K562 (cell line): ENCODE data around the gene PIP4K2C. TPM values are rescaled to one million over a fixed set of nuclear protein-coding genes. Genes with fewer than 3 reads are reported as not detected.

Source experiments
- ATAC-seq: fragments of 200-7000 bp; cut with Tn5 transposase; 3 replicates; pipeline ENCODE4 v1.9.1; 2020; ENCODE audit warnings: moderate library complexity
- BruUV-seq: library from RNA; stranded (reverse); fragments of 400-500 nt; replicated peaks from 2 replicates; lab custom pipeline; 2021; lab: Mats Ljungman, UMichigan
- CTCF ChIA-PET: fragments of 300-600 bp; formaldehyde crosslinking; extraction: SDS; loops from one replicate; lab custom pipeline; 2021; ENCODE audit warnings: low intra/inter-chr PET ratio; lab: Yijun Ruan, JAX
- POLR2A ChIA-PET: fragments of 300-600, 350-650 bp; sonication (Branson Sonifier 250); formaldehyde crosslinking; extraction: SDS; loops from one replicate; lab custom pipeline; 2021; ENCODE audit warnings: antibody characterized with exemption, inconsistent platforms; lab: Yijun Ruan, JAX
- DNase-seq, 4 experiments: peaks; one replicate each; pipeline versions ENCODE4 v3.0.0 to v3.0.0-alpha.2; 2011 to 2018; ENCODE audit warnings: low spot score in 3 of 4, mixed read lengths in 3 of 4; ENCODE audit errors: extremely low read depth in 1 of 4
- FAIRE-seq: peaks from 2 replicates; lab custom pipeline; 2011; peaks lifted over from hg19 to GRCh38; lab: Jason Lieb, UNC
- H2AFZ ChIP-seq: 2 replicates; pipeline ENCODE4 v1.6.0; 2011; ENCODE audit warnings: low read depth, low read length, control low read depth, inconsistent platforms
- H3K27ac ChIP-seq: fragments of 200-600 bp; 3 replicates; pipeline ENCODE4 v1.8.0; 2011; ENCODE audit warnings: low read depth, mild to moderate bottlenecking, control low read depth, inconsistent platforms, low read length, moderate library complexity, mixed read lengths; ENCODE audit errors: extremely low read depth
- H3K27me3 ChIP-seq, 2 experiments: fragments of 300-600 bp in 1 of 2; 2 replicates in 1 of 2; 3 replicates in 1 of 2; pipeline versions ENCODE4 v1.6.0 to v1.8.0; 2011; ENCODE audit warnings: inconsistent platforms in 2 of 2, low read length in 2 of 2, mild to moderate bottlenecking in 1 of 2, mixed read lengths in 1 of 2, moderate library complexity in 1 of 2; ENCODE audit not compliant: control insufficient read depth in 2 of 2, insufficient read depth in 2 of 2
- H3K36me3 ChIP-seq: fragments of 300-600 bp; 3 replicates; pipeline ENCODE4 v1.8.0; 2011; ENCODE audit warnings: mild to moderate bottlenecking, low read length, inconsistent platforms; ENCODE audit not compliant: control insufficient read depth, insufficient read depth
- H3K4me1 ChIP-seq, 2 experiments: fragments of 200-600 bp in 1 of 2; replicated peaks in 1 of 2; 2 replicates in 1 of 2; 3 replicates in 1 of 2; pipeline versions ENCODE4 v1.5.1 to v1.8.0; 2011; ENCODE audit warnings: inconsistent platforms in 2 of 2, low read length in 2 of 2, mild to moderate bottlenecking in 1 of 2, mixed read lengths in 1 of 2, moderate library complexity in 1 of 2; ENCODE audit not compliant: control insufficient read depth in 2 of 2, insufficient read depth in 2 of 2
- H3K4me2 ChIP-seq: 2 replicates; pipeline ENCODE4 v1.6.1; 2011; ENCODE audit warnings: low read length, control low read depth, inconsistent platforms, mixed read lengths; ENCODE audit not compliant: insufficient read depth
- H3K4me3 ChIP-seq: fragments of 200-600 bp; sonication (generic), shearing (Covaris generic); 2 replicates; pipeline ENCODE4 v1.5.1; 2016; ENCODE audit warnings: control low read depth, inconsistent platforms
- H3K79me2 ChIP-seq: fragments of 200-600 bp; 3 replicates; pipeline ENCODE4 v1.8.0; 2011; ENCODE audit warnings: low read length, inconsistent platforms; ENCODE audit not compliant: control insufficient read depth, insufficient read depth
- H3K9ac ChIP-seq, 2 experiments: 2 replicates each; pipeline versions ENCODE4 v1.6.0 to v1.6.1; 2011; ENCODE audit warnings: low read depth in 2 of 2, low read length in 2 of 2, control low read depth in 1 of 2, inconsistent platforms in 1 of 2, mild to moderate bottlenecking in 1 of 2, mixed read lengths in 1 of 2; ENCODE audit not compliant: insufficient read depth in 1 of 2
- H3K9me1 ChIP-seq: one replicate; pipeline ENCODE4 v1.6.0; 2011; ENCODE audit warnings: inconsistent platforms, mild to moderate bottlenecking, low read length, moderate library complexity; ENCODE audit not compliant: control insufficient read depth, insufficient read depth
- H3K9me3 ChIP-seq: replicated peaks from 2 replicates; pipeline ENCODE4 v1.5.1; 2011; ENCODE audit warnings: low read depth, low read length, inconsistent platforms; ENCODE audit not compliant: control insufficient read depth, insufficient read depth
- H4K20me1 ChIP-seq: replicated peaks from 2 replicates; pipeline ENCODE4 v1.6.1; 2011; ENCODE audit warnings: low read length, inconsistent platforms, mixed read lengths; ENCODE audit not compliant: control insufficient read depth, insufficient read depth
- ADNP ChIP-seq: fragments of 200-800 bp; sonication (Bioruptor generic); IDR thresholded peaks from 2 replicates; pipeline ENCODE4 v1.6.1; 2016; ENCODE audit warnings: missing genetic modification characterization, missing compliant biosample characterization
- ARID1B ChIP-seq: fragments of 450-650 bp; IDR thresholded peaks from 2 replicates; pipeline ENCODE4 v1.6.1; 2016; ENCODE audit warnings: antibody characterized with exemption, mild to moderate bottlenecking, inconsistent platforms
- ERF ChIP-seq: fragments of 450-650 bp; formaldehyde crosslinking; IDR thresholded peaks from 2 replicates; pipeline ENCODE4 v1.4.0; 2020; ENCODE audit warnings: mild to moderate bottlenecking, mixed read lengths
- L3MBTL2 ChIP-seq: fragments of 450-650 bp; IDR thresholded peaks from 2 replicates; pipeline ENCODE4 v1.6.1; 2016; ENCODE audit warnings: mild to moderate bottlenecking, moderate library complexity
- MCM5 ChIP-seq: fragments of 450-650 bp; IDR thresholded peaks from 2 replicates; pipeline ENCODE4 v1.6.1; 2016; ENCODE audit warnings: low read depth
- MEF2D ChIP-seq: conservative IDR thresholded peaks from 2 replicates; pipeline ENCODE4 v1.6.1; 2016; ENCODE audit warnings: low read depth, missing genetic modification characterization, missing compliant biosample characterization
- MXI1 ChIP-seq: IDR thresholded peaks from 2 replicates; pipeline ENCODE4 v1.6.1; 2011; ENCODE audit warnings: low read depth, mild to moderate bottlenecking, improper control_type of control experiment, low read length
- NFRKB ChIP-seq: fragments of 450-650 bp; IDR thresholded peaks from 2 replicates; pipeline ENCODE4 v1.6.1; 2016; ENCODE audit warnings: low read depth
- NR4A1 ChIP-seq, 2 experiments: fragments of 250-450 bp in 1 of 2; fragments of 450-650 bp in 1 of 2; sonication (Bioruptor Pico) in 1 of 2; IDR thresholded peaks; 2 replicates each; pipeline versions ENCODE4 v1.4.0 to v1.6.1; 2016 to 2020; ENCODE audit warnings: mild to moderate bottlenecking in 2 of 2, missing compliant biosample characterization in 1 of 2, missing genetic modification characterization in 1 of 2, moderate library complexity in 1 of 2
- PHF8 ChIP-seq: fragments of 200-600 bp; sonication (generic); IDR thresholded peaks from 2 replicates; pipeline ENCODE4 v1.6.1; 2012; ENCODE audit warnings: mixed run types, mild to moderate bottlenecking, inconsistent platforms, low read length, moderate library complexity, borderline replicate concordance
- RBFOX2 ChIP-seq: fragments of 200-400 bp; formaldehyde crosslinking; IDR thresholded peaks from 2 replicates; pipeline ENCODE4 v1.6.1; 2017; ENCODE audit warnings: low read depth, mild to moderate bottlenecking, low read length, moderate library complexity
- RUNX1 ChIP-seq: sonication (generic); IDR thresholded peaks from 2 replicates; pipeline ENCODE4 v1.6.1; 2016; ENCODE audit warnings: antibody characterized with exemption, low read depth
- SAP30 ChIP-seq: fragments of 200-600 bp; sonication (generic); IDR thresholded peaks from 2 replicates; pipeline ENCODE4 v1.6.1; 2012; ENCODE audit warnings: borderline replicate concordance, low read depth, mild to moderate bottlenecking, moderate library complexity, low read length, control low read depth, inconsistent platforms; ENCODE audit not compliant: insufficient read depth, poor library complexity, severe bottlenecking
- SMAD1 ChIP-seq: fragments of 150-350 bp; IDR thresholded peaks from 2 replicates; pipeline ENCODE4 v1.6.1; 2014; ENCODE audit warnings: low read length, low read depth; ENCODE audit not compliant: partially characterized antibody
- U2AF2 ChIP-seq: fragments of 200-400 bp; formaldehyde crosslinking; optimal IDR thresholded peaks from 2 replicates; pipeline ENCODE3; 2017; ENCODE audit warnings: low read depth, mild to moderate bottlenecking, low read length
- ZC3H4 ChIP-seq: sonication (generic); formaldehyde crosslinking; IDR thresholded peaks from 2 replicates; pipeline ENCODE4 v1.9.0; 2021; ENCODE audit warnings: missing genetic modification reagents, borderline replicate concordance
- ZEB2 ChIP-seq: fragments of 450-650 bp; IDR thresholded peaks from 2 replicates; pipeline ENCODE4 v1.6.1; 2016
- ZFX ChIP-seq: sonication (generic); formaldehyde crosslinking; IDR thresholded peaks from 2 replicates; pipeline ENCODE4 v1.8.0; 2022; ENCODE audit warnings: mild to moderate bottlenecking, missing genetic modification reagents, moderate library complexity
- ZNF57 ChIP-seq: fragments of 450-650 bp; formaldehyde crosslinking; IDR thresholded peaks from 2 replicates; pipeline ENCODE4 v1.4.0; 2020; ENCODE audit warnings: mild to moderate bottlenecking, moderate library complexity
- WGBS: fragments of 100-300 bp; shearing (Covaris generic); methylation state at CpG from one replicate; pipeline ENCODE4 v1.1.6; 2016; ENCODE audit warnings: low coverage, mixed read lengths; ENCODE audit not compliant: insufficient coverage; ENCODE audit errors: missing lambda C conversion rate; 5-methylcytosine and 5-hydroxymethylcytosine counted together
- in situ Hi-C: fragments of 300-500 bp; cut with MboI; formaldehyde crosslinking; loops from 4 replicates; pipeline ENCODE4 v1.15.0; 2018; ENCODE audit warnings: inconsistent platforms, mixed read lengths
- intact Hi-C: fragments of 100-400 bp; cut with micrococcal nuclease; formaldehyde crosslinking; loops from 2 replicates; pipeline ENCODE4 v1.14.2; 2022
- polyA plus RNA-seq, 8 experiments: library from polyadenylated mRNA; depleted of rRNA in 4 of 8; stranded (reverse) in 5 of 8; unstranded in 3 of 8; fragments of >200 nt; fragmentation: Nextera tagmentation in 2 of 8; fragmentation: Illumina TruSeq in 1 of 8; extraction: Ambion mirVana in 2 of 8; extraction: Trizol in 1 of 8; gene quantifications; 2 replicates each; pipeline versions ENCODE4 v1.2.1 to v1.2.3, GENCODE V29; 2011 to 2014; ENCODE audit warnings: inconsistent platforms in 1 of 8, missing spikeins in 1 of 8
- total RNA-seq, 7 experiments: library from RNA; depleted of rRNA in 6 of 7; stranded (reverse); fragments of >200 nt in 6 of 7; fragmentation: Illumina TruSeq in 2 of 7; extraction: Trizol in 2 of 7; gene quantifications; 2 replicates each; pipeline versions ENCODE4 v1.2.1 to v1.2.3, GENCODE V29; 2011 to 2021; ENCODE audit warnings: low replicate concordance in 1 of 7
- TF ChIP-seq, protein P1 (sequence below): sonication (generic); formaldehyde crosslinking; IDR thresholded peaks from 2 replicates; pipeline ENCODE4 v1.8.0; 2022; ENCODE audit warnings: mild to moderate bottlenecking, missing genetic modification reagents
- TF ChIP-seq, protein P2 (sequence below): sonication (generic); IDR thresholded peaks from 2 replicates; pipeline ENCODE4 v1.6.1; 2016

Gene PIP4K2C
- total and polyA plus RNA-seq, 9 of the 15 experiments (the other 6 are each of a cell fraction or from before 2014, with no cell fraction given): 9.0 to 41.4 (median 18.3) TPM

DNA sequence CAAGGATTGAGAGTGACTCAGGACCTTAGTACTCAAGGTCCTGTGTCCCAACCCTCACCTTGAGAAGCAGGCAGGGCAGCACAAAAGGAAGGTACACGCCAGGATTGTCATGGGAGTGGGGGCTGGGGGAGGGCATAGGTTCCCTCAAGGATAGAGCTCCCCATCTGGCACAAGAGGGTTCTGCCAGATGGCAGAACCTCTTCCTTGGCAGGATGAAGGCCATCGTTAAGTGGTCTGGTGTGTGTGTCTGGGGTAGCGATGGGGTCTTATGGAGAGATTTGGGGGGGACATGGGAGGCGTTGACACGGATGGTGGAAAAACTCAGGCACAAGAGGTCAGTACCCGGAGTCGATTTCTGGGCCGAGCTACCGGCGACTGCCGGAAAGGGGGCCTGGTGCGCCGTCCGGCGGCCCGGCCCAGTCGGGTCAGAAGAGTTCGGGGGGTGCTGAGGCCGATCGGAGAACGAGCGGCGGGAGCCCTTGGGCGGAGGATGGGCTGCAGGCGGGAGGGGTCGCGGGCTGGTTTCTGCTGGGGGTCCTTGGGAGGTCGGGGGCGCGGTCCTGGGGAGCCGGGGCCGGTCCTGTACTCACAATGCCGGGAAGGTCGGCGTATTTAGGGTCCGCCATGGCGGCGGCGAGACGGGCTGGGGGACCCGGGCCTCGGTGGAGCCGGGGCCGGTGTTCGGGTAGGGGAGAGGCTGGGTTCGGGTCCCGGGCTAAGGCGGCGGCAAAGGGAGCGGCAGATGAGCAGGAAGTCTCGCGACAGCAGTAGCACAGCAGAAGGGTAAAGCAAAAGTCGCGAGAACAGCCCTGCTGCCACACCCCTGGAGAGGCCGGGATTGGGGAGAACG is 44.3 kb upstream of the PIP4K2C start, which contains the start of gene DCTN2:
DCTN2 (minus strand) TSS at position 755 of the 850 bp plus-strand sequence; CDS start at position 626, 129 bp downstream.
- DNase-seq: peak; percentile 93 to 98 (median 95)
- Histone ChIP-seq H3K27me3 (no peaks in the 10 kb centered on the region), H3K9me1 (no peaks in the 10 kb centered on the region), H3K79me2 (peaks cover 56% of the 10 kb centered on the region), H2AFZ (peak within 1 kb of the TSS; percentile 85), H3K4me1 (peaks cover 37 to 49% of the 10 kb centered on the region in 2 experiments), H3K4me3 (peak within 1 kb of the TSS; percentile 93), H3K9me3 (no peaks in the 10 kb centered on the region), H3K4me2 (peak within 1 kb of the TSS; percentile 97), H3K27ac (peak within 1 kb of the TSS; percentile 84), H3K9ac (peak within 1 kb of the TSS; percentile 94 to 98), H3K36me3 (peaks cover 40% of the 10 kb centered on the region), H4K20me1 (no peaks in the 10 kb centered on the region)
- peak; percentile 97 for FAIRE-seq
- POLR2A ChIA-PET: interaction anchor here (0.6 to 4.4 kb wide), 22 partner anchors 8 to 1637 kb away, joined by 3 to 53 read pairs (median 4); partner anchors contain the start of gene DDIT3
- CTCF ChIA-PET: no interaction called here
- WGBS: 2% methylated on average over 47 of the region's 56 CpGs
- BruUV-seq: no TSS peak
- intact Hi-C loops (loop anchor here (1.0 kb wide), 1 partner anchor 24 kb away; the partner anchor contains the start of gene MBD6), in situ Hi-C loops (no loop called here)
- peak; percentile 87 for ATAC-seq
- TF ChIP-seq RBFOX2: peak; percentile 89
- TF ChIP-seq MXI1: peak; percentile 40; the same call in 1 of the 2 replicates
- TF ChIP-seq SMAD1: peak; percentile 15
- no peak for TF ChIP-seq U2AF2
- 0 out of 2 replicates have a peak, but pooled peaks have one; percentile 6 for TF ChIP-seq ZEB2
- TF ChIP-seq L3MBTL2: no peak
- TF ChIP-seq PHF8: peak; percentile 58; the same call in 1 of the 2 replicates
- TF ChIP-seq SAP30: peak; percentile 40
- peak; percentile 42; the same call in 1 of the 2 replicates for TF ChIP-seq NFRKB
- no peak for TF ChIP-seq ARID1B
- no peak for TF ChIP-seq RUNX1
- no peak for TF ChIP-seq ADNP (tag)
- no peak for TF ChIP-seq NR4A1 (CRISPR knock-in tag; IDR thresholded peaks at IDR 0.05)
- peak; percentile 63; the same call in 1 of the 2 replicates for TF ChIP-seq NR4A1 (tag; IDR thresholded peaks at IDR 0.05)
- TF ChIP-seq, protein P1, sequence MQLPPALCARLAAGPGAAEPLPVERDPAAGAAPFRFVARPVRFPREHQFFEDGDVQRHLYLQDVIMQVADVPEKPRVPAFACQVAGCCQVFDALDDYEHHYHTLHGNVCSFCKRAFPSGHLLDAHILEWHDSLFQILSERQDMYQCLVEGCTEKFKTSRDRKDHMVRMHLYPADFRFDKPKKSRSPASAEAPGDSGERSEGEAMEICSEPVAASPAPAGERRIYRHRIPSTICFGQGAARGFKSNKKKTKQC (CRISPR knock-in tag): peak; percentile 32; the same call in 1 of the 2 replicates
- TF ChIP-seq ZNF57 (CRISPR knock-in tag): no peak
- TF ChIP-seq, protein P2, sequence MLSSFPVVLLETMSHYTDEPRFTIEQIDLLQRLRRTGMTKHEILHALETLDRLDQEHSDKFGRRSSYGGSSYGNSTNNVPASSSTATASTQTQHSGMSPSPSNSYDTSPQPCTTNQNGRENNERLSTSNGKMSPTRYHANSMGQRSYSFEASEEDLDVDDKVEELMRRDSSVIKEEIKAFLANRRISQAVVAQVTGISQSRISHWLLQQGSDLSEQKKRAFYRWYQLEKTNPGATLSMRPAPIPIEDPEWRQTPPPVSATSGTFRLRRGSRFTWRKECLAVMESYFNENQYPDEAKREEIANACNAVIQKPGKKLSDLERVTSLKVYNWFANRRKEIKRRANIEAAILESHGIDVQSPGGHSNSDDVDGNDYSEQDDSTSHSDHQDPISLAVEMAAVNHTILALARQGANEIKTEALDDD: peak; percentile 58; the same call in 1 of the 2 replicates
- TF ChIP-seq ZFX (CRISPR knock-in tag): peak; percentile 92
- no peak for TF ChIP-seq ERF (CRISPR knock-in tag)
- no peak for TF ChIP-seq MEF2D (tag)
- no peak for TF ChIP-seq MCM5
- 0 out of 2 replicates have a peak, but pooled peaks have one; percentile 8 for TF ChIP-seq ZC3H4
